HFF-Myc (cell line): ENCODE results near the gene NPBWR2.

Experiments used
- DNase-seq: peaks from one replicate; pipeline ENCODE4 v3.0.0-alpha.2; 2011; ENCODE audit warnings: low read depth; ENCODE audit errors: extremely low read depth
- H3K4me3 ChIP-seq: replicated peaks from 2 replicates; pipeline ENCODE4 v1.5.1; 2011; ENCODE audit warnings: low read depth, mild to moderate bottlenecking, control low read depth, low read length
- TF ChIP-seq, protein P1 (sequence below): IDR thresholded peaks from 2 replicates; pipeline ENCODE4 v1.5.1; 2012; ENCODE audit warnings: mild to moderate bottlenecking, low read depth, low read length, control low read depth; ENCODE audit errors: missing control alignments

Gene NPBWR2

DNA sequence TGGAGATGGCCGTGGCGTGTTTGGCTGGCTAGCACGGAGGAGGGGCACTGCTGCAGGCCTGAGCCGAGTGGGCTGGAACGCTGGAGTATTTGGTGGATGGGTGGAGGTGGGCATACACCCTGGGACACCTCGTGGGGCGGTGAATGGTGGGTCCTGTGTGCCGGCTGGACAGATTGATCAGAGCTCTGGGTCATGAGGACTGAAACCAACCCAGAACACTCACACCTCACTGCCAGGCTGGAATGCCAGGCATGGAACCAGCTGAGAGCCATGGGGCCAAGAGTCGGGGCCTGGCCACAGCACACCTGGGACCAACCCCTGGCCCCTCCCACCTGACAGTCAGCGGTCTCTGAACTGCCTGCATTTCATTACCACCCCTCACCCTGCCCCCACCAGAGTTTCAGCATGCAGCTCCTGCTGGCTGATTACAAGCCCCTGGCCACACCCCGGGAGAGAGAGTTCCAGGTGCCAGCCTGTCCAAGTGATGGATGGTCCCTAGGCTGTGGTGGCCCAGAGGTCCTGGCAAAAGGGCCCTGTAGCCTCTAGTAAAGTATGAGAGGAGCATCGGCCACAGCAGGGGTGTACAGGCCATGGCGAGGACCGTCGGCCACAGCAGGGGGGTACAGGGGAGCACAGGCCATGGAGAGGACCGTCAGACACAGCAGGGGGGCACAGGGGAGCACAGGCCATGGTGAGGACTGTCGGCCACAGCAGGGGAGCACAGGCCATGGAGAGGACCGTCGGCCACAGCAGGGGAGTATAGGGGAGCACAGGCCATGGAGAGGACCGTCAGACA is 3.3 kb downstream of the NPBWR2 start:
- no peak for DNase-seq
- H3K4me3 ChIP-seq: no peak overlapping the region
- TF ChIP-seq, protein P1, sequence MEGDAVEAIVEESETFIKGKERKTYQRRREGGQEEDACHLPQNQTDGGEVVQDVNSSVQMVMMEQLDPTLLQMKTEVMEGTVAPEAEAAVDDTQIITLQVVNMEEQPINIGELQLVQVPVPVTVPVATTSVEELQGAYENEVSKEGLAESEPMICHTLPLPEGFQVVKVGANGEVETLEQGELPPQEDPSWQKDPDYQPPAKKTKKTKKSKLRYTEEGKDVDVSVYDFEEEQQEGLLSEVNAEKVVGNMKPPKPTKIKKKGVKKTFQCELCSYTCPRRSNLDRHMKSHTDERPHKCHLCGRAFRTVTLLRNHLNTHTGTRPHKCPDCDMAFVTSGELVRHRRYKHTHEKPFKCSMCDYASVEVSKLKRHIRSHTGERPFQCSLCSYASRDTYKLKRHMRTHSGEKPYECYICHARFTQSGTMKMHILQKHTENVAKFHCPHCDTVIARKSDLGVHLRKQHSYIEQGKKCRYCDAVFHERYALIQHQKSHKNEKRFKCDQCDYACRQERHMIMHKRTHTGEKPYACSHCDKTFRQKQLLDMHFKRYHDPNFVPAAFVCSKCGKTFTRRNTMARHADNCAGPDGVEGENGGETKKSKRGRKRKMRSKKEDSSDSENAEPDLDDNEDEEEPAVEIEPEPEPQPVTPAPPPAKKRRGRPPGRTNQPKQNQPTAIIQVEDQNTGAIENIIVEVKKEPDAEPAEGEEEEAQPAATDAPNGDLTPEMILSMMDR: no peak

DNA sequence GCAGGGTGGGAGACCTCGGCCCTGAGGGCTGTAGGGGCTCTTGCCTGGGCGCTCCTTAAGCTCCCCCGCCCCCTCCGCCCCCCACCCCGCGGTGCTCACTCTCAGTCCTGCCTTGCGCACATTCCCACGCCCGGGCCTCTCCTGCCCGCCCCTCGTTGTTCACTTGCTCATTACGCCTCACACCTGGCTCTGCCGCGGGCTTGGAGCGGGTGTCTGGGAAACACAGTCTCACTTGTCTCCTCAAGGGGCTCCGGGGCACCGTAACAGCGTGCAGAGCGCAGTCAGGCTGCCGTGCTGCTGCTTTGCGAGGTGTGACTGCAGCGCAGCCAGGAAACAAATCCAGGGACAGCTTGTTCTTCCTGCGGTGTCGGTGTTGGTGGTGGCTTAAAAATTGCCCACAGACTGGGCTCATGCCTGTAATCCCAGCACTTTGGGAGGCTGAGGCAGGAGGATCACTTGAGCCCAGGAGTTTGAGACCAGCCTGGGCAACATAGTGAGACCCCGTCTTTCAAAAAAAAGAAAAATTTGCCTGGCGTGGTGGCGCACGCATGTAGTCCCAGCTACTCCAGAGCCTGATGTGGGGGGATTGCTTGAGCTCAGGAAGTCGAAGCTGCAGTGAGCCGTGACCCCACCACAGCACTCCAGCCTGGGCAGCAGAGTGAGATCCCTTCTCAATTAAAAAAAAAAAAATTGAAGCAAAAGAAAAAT is 4.6 kb downstream of the NPBWR2 start:
- H3K4me3 ChIP-seq: no peak overlapping the region
- no peak for DNase-seq
- TF ChIP-seq, protein P1: no peak

DNA sequence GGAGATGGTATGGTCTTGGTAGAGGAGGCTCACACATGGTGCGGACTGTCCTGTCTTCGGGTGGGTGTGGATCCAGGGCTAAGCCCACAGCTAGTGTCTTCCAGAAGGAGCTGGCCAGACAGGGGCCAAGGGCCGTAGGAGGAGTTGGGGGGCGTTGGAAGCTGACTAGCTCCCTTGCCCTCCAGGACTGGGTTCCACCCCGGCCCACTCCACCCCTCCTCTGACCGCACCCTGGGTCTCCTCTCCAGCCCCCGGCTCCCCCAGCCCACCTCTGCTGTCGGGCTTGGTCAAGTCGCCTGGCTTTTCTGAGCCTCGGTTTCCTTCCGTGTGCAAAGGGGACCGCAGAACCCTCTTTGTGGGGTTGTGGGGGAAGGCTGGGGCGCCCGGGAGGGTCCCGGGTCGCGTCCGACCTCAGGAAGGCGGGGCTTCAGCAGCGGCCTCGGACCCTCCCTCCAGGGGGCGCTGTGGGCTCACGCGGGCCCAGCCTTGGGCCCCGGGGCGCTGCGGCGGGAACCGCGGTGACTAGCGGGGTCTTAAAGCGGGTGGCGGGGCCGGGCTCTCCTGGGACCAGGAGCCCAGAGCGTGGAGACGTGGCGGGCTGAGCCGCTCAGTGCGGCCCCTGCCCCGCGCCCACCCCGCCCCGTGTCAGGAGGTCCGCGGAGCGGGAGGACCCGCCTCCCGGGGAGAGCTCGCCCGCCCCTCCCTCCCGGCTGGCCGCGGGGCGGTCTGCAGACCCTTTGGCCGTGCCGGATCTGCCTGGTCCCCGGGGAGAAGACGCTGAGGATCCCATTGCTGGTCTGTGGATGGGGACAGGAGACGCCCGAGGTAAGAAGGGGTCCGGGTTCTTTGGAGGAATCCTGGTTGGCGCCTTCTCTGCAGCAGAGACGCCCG is 5.4 kb downstream of the NPBWR2 start:
- TF ChIP-seq, protein P1: peak; percentile 78
- no peak overlapping the region for H3K4me3 ChIP-seq
- DNase-seq: no peak

DNA sequence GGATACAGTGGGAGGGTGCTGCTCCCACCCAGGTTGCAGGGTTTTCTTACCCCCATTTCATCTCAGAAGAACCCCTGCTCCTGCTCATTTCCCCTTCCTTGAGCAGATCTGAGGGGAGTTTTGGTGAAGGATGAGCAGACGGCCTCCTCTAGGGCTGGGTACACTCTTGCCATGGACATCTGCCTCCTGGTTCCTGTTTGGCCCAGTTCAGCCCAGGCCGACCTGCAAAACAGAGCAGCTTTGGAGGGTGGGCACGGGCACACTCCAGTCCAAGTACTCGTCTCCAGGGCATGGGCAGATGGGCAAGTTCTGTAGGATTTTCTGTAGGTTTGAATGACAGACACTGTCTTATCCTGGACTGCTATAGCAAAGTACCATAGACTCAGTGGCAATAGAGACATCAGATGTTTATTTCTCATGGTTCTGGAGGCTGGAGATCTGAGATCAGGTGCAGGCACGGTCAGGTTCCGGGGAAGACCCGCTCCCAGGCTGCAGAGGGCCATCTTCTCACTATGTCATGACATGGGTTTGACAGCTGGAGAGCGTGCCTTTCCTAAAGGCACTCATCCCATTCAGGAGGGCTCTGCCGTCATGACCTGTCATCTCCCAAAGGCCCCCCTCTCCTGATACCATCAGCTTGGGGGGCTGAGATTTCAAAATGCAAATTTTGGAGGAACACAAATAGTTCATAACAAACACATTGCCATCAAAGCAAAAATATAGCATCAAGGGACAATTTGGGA is 6.2 kb downstream of the NPBWR2 start:
- TF ChIP-seq, protein P1: no peak
- no peak overlapping the region for H3K4me3 ChIP-seq
- DNase-seq: no peak

DNA sequence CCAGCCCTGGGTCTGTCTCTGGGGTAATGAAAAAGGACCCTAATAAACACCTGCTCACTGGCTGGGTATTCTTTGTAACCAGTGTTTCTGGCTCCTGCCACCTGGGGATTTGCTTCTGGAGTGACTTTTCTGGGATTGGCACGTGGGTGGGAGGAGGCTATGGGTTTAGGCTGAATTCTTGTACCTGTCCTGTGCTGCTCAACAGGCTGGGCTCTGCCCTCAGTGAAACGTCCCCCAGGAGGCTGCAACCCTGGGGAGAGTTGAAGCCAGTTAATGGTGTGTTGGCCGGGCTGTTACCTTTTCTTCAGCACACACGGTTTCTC is 6.8 kb downstream of the NPBWR2 start:
- no peak for DNase-seq
- TF ChIP-seq, protein P1: no peak
- H3K4me3 ChIP-seq: no peak overlapping the region
